Muscle of leg (tissue), 11 donors: Measurements from ENCODE around the gene DLX3. TPM values are rescaled to one million over a fixed set of nuclear protein-coding genes. Genes with fewer than 3 reads are reported as not detected.

Experiments
- DNase-seq: peaks from one replicate; pipeline ENCODE4 v3.0.0; 2013
- H3K27ac ChIP-seq: one replicate; pipeline ENCODE4 v1.5.1; 2013; ENCODE audit warnings: mild to moderate bottlenecking, low read length, control low read depth
- H3K27me3 ChIP-seq: one replicate; pipeline ENCODE4 v1.6.1; 2013; ENCODE audit warnings: low read length; ENCODE audit not compliant: control insufficient read depth, insufficient read depth
- H3K36me3 ChIP-seq: one replicate; pipeline ENCODE4 v1.6.1; 2013; ENCODE audit warnings: low read length; ENCODE audit not compliant: control insufficient read depth, insufficient read depth
- H3K4me1 ChIP-seq: one replicate; pipeline ENCODE4 v1.6.1; 2013; ENCODE audit warnings: low read length; ENCODE audit not compliant: control insufficient read depth, insufficient read depth
- H3K4me3 ChIP-seq: one replicate; pipeline ENCODE4 v1.5.1; 2013; ENCODE audit warnings: low read length, control low read depth
- H3K9me3 ChIP-seq: replicated peaks from 2 replicates; pipeline ENCODE4 v1.6.1; 2013; ENCODE audit warnings: low read depth, low read length; ENCODE audit not compliant: control insufficient read depth
- WGBS: methylation state at CpG from one replicate; pipeline ENCODE4 v1.1.5; 2013; ENCODE audit warnings: missing lambda C conversion rate; ENCODE audit not compliant: insufficient coverage; 5-methylcytosine and 5-hydroxymethylcytosine counted together
- polyA plus RNA-seq, 8 donors: library from polyadenylated mRNA; unstranded; fragments of 120-200 nt; gene quantifications; one replicate each; pipeline versions ENCODE4 v1.2.1 to v1.2.3, GENCODE V29; 2013; ENCODE audit warnings: inconsistent platforms in 1 of 8, low replicate concordance in 1 of 8; ENCODE audit not compliant: insufficient read length in 8 of 8, insufficient read depth in 1 of 8
- total RNA-seq: library from RNA; stranded (reverse); fragments of 120-200 nt; gene quantifications from one replicate; pipeline ENCODE4 v1.2.4, GENCODE V29; 2013

DLX3 gene
- total and polyA plus RNA-seq, 9 donors: 0.06 to 1.1 (median 0.11) TPM; not detected in 4

GRCh38 chr17:49984776-49985175 is 10.2 kb downstream of the DLX3 start:
- Histone ChIP-seq H3K9me3 (peaks cover 2% of the 10 kb centered on the region), H3K27me3 (peaks cover 79% of the 10 kb centered on the region), H3K4me1 (peaks cover 11% of the 10 kb centered on the region), H3K27ac (no peak overlapping the region), H3K36me3 (no peaks in the 10 kb centered on the region), H3K4me3 (no peak overlapping the region)
- DNase-seq: no peak
- 43% methylated on average over 1 of the region's 2 CpGs for WGBS

- no peak overlapping the region for H3K4me3 ChIP-seq
- H3K27me3 ChIP-seq: peaks cover 79% of the 10 kb centered on the region
- WGBS: no CpG with 5 or more reads among the region's 3 CpGs
- DNase-seq: no peak
- peaks cover 2% of the 10 kb centered on the region for H3K9me3 ChIP-seq
- H3K4me1 ChIP-seq: peaks cover 11% of the 10 kb centered on the region
- H3K36me3 ChIP-seq: no peaks in the 10 kb centered on the region
- no peak overlapping the region for H3K27ac ChIP-seq
Observed at GRCh38 chr17:49984283-49984682, 10.7 kb downstream of the DLX3 start.

- Histone ChIP-seq H3K4me1 (no peaks in the 10 kb centered on the region), H3K27ac (no peak overlapping the region), H3K4me3 (no peak overlapping the region), H3K9me3 (peaks cover 2% of the 10 kb centered on the region), H3K36me3 (no peaks in the 10 kb centered on the region), H3K27me3 (peaks cover 77% of the 10 kb centered on the region)
- DNase-seq: no peak
- 13% methylated on average over 7 of the region's 7 CpGs for WGBS
Observed at GRCh38 chr17:49980703-49981197, 14.3 kb downstream of the DLX3 start.

GRCh38 chr17:49979748-49980479 is 15.1 kb downstream of the DLX3 start:
- Histone ChIP-seq H3K4me1 (no peaks in the 10 kb centered on the region), H3K4me3 (no peak overlapping the region), H3K36me3 (no peaks in the 10 kb centered on the region), H3K27ac (no peak overlapping the region), H3K27me3 (peaks cover 77% of the 10 kb centered on the region), H3K9me3 (peaks cover 2% of the 10 kb centered on the region)
- no peak for DNase-seq
- WGBS: 90% methylated on average over 2 of the region's 4 CpGs

GRCh38 chr17:49978501-49978900 is 16.5 kb downstream of the DLX3 start:
- Histone ChIP-seq H3K4me3 (no peak overlapping the region), H3K9me3 (peaks cover 2% of the 10 kb centered on the region), H3K36me3 (no peaks in the 10 kb centered on the region), H3K27ac (no peak overlapping the region), H3K4me1 (no peaks in the 10 kb centered on the region), H3K27me3 (peaks cover 80% of the 10 kb centered on the region)
- 53% methylated on average over 6 of the region's 13 CpGs for WGBS
- DNase-seq: no peak

- Histone ChIP-seq H3K4me1 (peaks cover 2% of the 10 kb centered on the region), H3K36me3 (no peaks in the 10 kb centered on the region), H3K27me3 (peaks cover 87% of the 10 kb centered on the region), H3K27ac (no peak overlapping the region), H3K9me3 (no peaks in the 10 kb centered on the region), H3K4me3 (no peak overlapping the region)
- 46% methylated on average over 4 of the region's 7 CpGs for WGBS
- no peak for DNase-seq
Observed at GRCh38 chr17:49977463-49978389, 17.3 kb downstream of the DLX3 start.

GRCh38 chr17:49976828-49977202 is 18.2 kb downstream of the DLX3 start:
- no peak for DNase-seq
- Histone ChIP-seq H3K4me3 (no peak overlapping the region), H3K9me3 (no peaks in the 10 kb centered on the region), H3K4me1 (peaks cover 11% of the 10 kb centered on the region), H3K36me3 (no peaks in the 10 kb centered on the region), H3K27me3 (peaks cover 91% of the 10 kb centered on the region), H3K27ac (no peak overlapping the region)
- 0% methylated on average over 1 of the region's 4 CpGs for WGBS

GRCh38 chr17:49976163-49976827 is 18.7 kb downstream of the DLX3 start:
- H3K4me3 ChIP-seq: no peak overlapping the region
- H3K27me3 ChIP-seq: peaks cover 96% of the 10 kb centered on the region
- H3K36me3 ChIP-seq: no peaks in the 10 kb centered on the region
- no peak for DNase-seq
- peaks cover 15% of the 10 kb centered on the region for H3K4me1 ChIP-seq
- H3K9me3 ChIP-seq: no peaks in the 10 kb centered on the region
- no peak overlapping the region for H3K27ac ChIP-seq
- WGBS: 21% methylated on average over 2 of the region's 5 CpGs

GRCh38 chr17:49975531-49975930 is 19.5 kb downstream of the DLX3 start:
- Histone ChIP-seq H3K27ac (no peak overlapping the region), H3K36me3 (no peaks in the 10 kb centered on the region), H3K9me3 (no peaks in the 10 kb centered on the region), H3K4me3 (no peak overlapping the region), H3K27me3 (peaks cover 98% of the 10 kb centered on the region), H3K4me1 (peaks cover 16% of the 10 kb centered on the region)
- WGBS: 52% methylated on average over 2 of the region's 7 CpGs
- DNase-seq: no peak

- Histone ChIP-seq H3K4me3 (no peak overlapping the region), H3K36me3 (no peaks in the 10 kb centered on the region), H3K27me3 (peaks cover 99% of the 10 kb centered on the region), H3K27ac (no peak overlapping the region), H3K9me3 (no peaks in the 10 kb centered on the region), H3K4me1 (peaks cover 32% of the 10 kb centered on the region)
- WGBS: 0% methylated on average over 2 of the region's 2 CpGs
- DNase-seq: no peak
Observed at GRCh38 chr17:49973271-49973615, 21.8 kb downstream of the DLX3 start.
